Loucy (cell line): ENCODE measurements around the gene FBXW8.

ENCODE experiments used
- CTCF ChIP-seq: fragments of 200-600 bp; sonication (generic); conservative IDR thresholded peaks from 2 replicates; pipeline ENCODE4 v1.5.1; 2014; ENCODE audit warnings: mild to moderate bottlenecking, antibody characterized with exemption, low read length
- EZH2phosphoT487 ChIP-seq: fragments of 200-600 bp; IDR thresholded peaks from 2 replicates; pipeline ENCODE4 v1.6.1; 2018; ENCODE audit warnings: antibody characterized with exemption, mild to moderate bottlenecking, moderate library complexity, borderline replicate concordance

GRCh38 chr12:117035287-117035686 lies 124.5 kb downstream of the FBXW8 start:
- no peak for TF ChIP-seq CTCF
- TF ChIP-seq EZH2phosphoT487, result no peak
